ENCODE data around the gene CAMK2D.

Gene CAMK2D

GRCh38 chr4:113635739-113636437 lies 125.7 kb downstream of the CAMK2D start:
- no peak for DNase-seq

- no peak for DNase-seq
Observed at GRCh38 chr4:113634081-113634969, 127.2 kb downstream of the CAMK2D start.

GRCh38 chr4:113633467-113633866 lies 128.1 kb downstream of the CAMK2D start:
- no peak for DNase-seq

GRCh38 chr4:113628711-113629110 lies 132.8 kb downstream of the CAMK2D start:
- DNase-seq: no peak

GRCh38 chr4:113627321-113627720 lies 134.2 kb downstream of the CAMK2D start:
- no peak for DNase-seq

- no peak for DNase-seq
Observed at GRCh38 chr4:113625902-113626301, 135.6 kb downstream of the CAMK2D start.

- DNase-seq: no peak
Observed at GRCh38 chr4:113623274-113623894, 138.2 kb downstream of the CAMK2D start.

GRCh38 chr4:113621633-113622032 lies 139.9 kb downstream of the CAMK2D start:
- no peak for DNase-seq

- no peak for DNase-seq
Observed at GRCh38 chr4:113620032-113620431, 141.5 kb downstream of the CAMK2D start.

- no peak for DNase-seq
Observed at GRCh38 chr4:113619526-113619925, 142.0 kb downstream of the CAMK2D start.

GRCh38 chr4:113618205-113618604 lies 143.3 kb downstream of the CAMK2D start:
- DNase-seq: peak; percentile 25

GRCh38 chr4:113617195-113617594 lies 144.3 kb downstream of the CAMK2D start:
- no peak for DNase-seq

GRCh38 chr4:113616443-113616842 lies 145.1 kb downstream of the CAMK2D start:
- no peak for DNase-seq

- DNase-seq: no peak
Observed at GRCh38 chr4:113614414-113614813, 147.1 kb downstream of the CAMK2D start.

- no peak for DNase-seq
Observed at GRCh38 chr4:113613503-113613902, 148.0 kb downstream of the CAMK2D start.

- DNase-seq: no peak
Observed at GRCh38 chr4:113610537-113610936, 151.0 kb downstream of the CAMK2D start.

GRCh38 chr4:113607998-113608397 lies 153.5 kb downstream of the CAMK2D start:
- DNase-seq: no peak

- no peak for DNase-seq
Observed at GRCh38 chr4:113607147-113607720, 154.3 kb downstream of the CAMK2D start.

- DNase-seq: no peak
Observed at GRCh38 chr4:113604955-113605354, 156.6 kb downstream of the CAMK2D start.

GRCh38 chr4:113603911-113604310 lies 157.6 kb downstream of the CAMK2D start:
- DNase-seq: no peak

- no peak for DNase-seq
Observed at GRCh38 chr4:113602646-113603228, 158.8 kb downstream of the CAMK2D start.

- DNase-seq: no peak
Observed at GRCh38 chr4:113601636-113602035, 159.9 kb downstream of the CAMK2D start.

GRCh38 chr4:113596396-113596795 lies 165.1 kb downstream of the CAMK2D start:
- no peak for DNase-seq

Measured in NCI-H446 treated with DMSO at 0.1 percent for 48 hours (cell line).